ENCODE results near the gene ADARB2. TPM values are rescaled to one million over a fixed set of nuclear protein-coding genes. Genes with fewer than 3 reads are reported as not detected.

Gene ADARB2
- polyA plus RNA-seq, 3 donors: not detected

DNA sequence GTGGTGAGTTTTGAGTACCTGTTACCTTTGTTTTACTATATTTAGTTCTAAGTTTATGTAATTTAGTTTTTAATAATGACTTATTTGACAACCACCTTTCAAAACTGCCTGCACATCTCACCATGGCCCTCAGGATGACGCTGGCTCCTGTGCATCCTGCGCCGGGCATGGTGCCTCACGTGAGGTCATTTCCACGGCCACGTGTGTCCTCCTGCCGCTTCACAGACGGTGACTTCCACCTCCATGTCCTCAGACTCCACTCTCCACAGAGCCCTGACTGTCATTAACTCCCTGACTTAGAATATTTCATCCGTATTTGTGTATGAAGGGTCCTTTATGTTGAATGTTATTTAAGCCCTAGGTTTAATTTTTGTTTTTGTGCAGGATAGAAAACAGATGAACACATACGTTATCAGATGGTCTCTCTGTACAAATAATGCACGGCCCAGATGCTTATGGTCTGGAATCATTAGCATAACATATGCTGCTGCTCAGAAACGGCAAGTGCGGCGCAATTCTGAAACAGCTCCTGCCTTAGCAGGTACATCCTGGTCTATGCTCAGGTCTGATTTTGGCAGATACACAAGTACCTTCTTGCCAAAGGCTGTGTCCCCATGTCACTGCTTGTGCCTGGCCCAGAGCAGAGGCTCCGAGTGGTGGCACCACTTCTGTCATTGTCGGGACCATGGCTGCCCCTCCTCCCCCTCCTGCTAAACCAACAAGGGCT is 525.3 kb downstream of the ADARB2 start:
- no peak overlapping the region for H3K27ac Mint-ChIP-seq
- TF ChIP-seq, protein P1, sequence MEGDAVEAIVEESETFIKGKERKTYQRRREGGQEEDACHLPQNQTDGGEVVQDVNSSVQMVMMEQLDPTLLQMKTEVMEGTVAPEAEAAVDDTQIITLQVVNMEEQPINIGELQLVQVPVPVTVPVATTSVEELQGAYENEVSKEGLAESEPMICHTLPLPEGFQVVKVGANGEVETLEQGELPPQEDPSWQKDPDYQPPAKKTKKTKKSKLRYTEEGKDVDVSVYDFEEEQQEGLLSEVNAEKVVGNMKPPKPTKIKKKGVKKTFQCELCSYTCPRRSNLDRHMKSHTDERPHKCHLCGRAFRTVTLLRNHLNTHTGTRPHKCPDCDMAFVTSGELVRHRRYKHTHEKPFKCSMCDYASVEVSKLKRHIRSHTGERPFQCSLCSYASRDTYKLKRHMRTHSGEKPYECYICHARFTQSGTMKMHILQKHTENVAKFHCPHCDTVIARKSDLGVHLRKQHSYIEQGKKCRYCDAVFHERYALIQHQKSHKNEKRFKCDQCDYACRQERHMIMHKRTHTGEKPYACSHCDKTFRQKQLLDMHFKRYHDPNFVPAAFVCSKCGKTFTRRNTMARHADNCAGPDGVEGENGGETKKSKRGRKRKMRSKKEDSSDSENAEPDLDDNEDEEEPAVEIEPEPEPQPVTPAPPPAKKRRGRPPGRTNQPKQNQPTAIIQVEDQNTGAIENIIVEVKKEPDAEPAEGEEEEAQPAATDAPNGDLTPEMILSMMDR (IDR thresholded peaks at IDR 0.05): no peak
- no peak for DNase-seq
- no peaks in the 10 kb centered on the region for H3K4me1 ChIP-seq (ENCODE audit: control insufficient read depth in 1 of 2, insufficient read depth in 2 of 2, low read length in 2 of 2)
- H3K4me3 Mint-ChIP-seq: no peak overlapping the region
- H3K27ac ChIP-seq (ENCODE audit: low read depth in 1 of 2, low read length in 2 of 2): no peak overlapping the region
- H3K36me3 Mint-ChIP-seq: no peaks in the 10 kb centered on the region
- peaks cover 1 to 5% (median 2%) of the 10 kb centered on the region in 3 donors for H3K27me3 Mint-ChIP-seq (ENCODE audit: low read depth in 3 of 3)
- no peak overlapping the region for H3K4me3 ChIP-seq (replicated peaks in 1 of 3; ENCODE audit: low read depth in 2 of 3, low read length in 3 of 3)
- 92% methylated on average over 13 of the region's 16 CpGs for WGBS (ENCODE audit: insufficient coverage)
- no peak overlapping the region for H3K9ac ChIP-seq (ENCODE audit: insufficient read depth, low read length, poor library complexity, severe bottlenecking)
- no peaks in the 10 kb centered on the region for H3K4me1 Mint-ChIP-seq
- H2AFZ ChIP-seq (ENCODE audit: insufficient read depth, low read depth, low read length, poor library complexity, severe bottlenecking): no peak overlapping the region
- no peaks in the 10 kb centered on the region for H3K36me3 ChIP-seq (replicated peaks in 1 of 2; ENCODE audit: control insufficient read depth in 1 of 2, insufficient read depth in 2 of 2, low read length in 2 of 2)
- H3K79me2 ChIP-seq (ENCODE audit: insufficient read depth, low read length): no peaks in the 10 kb centered on the region
- no peaks in the 10 kb centered on the region for H3K9me3 ChIP-seq (replicated peaks in 1 of 2; ENCODE audit: control insufficient read depth in 1 of 2, insufficient read depth in 1 of 2, low read length in 2 of 2)
- H4K20me1 ChIP-seq (ENCODE audit: insufficient read depth, low read length): no peaks in the 10 kb centered on the region
- no peaks in the 10 kb centered on the region for H3K27me3 ChIP-seq (ENCODE audit: control insufficient read depth in 2 of 2, insufficient read depth in 2 of 2, low read length in 2 of 2)
- no peak overlapping the region for H3K4me2 ChIP-seq (replicated peaks; ENCODE audit: extremely low read depth, low read length, poor library complexity, severe bottlenecking)
- intact Hi-C loops (cut with micrococcal nuclease): no loop called here
- H3K9me3 Mint-ChIP-seq: peaks cover 0 to 3% (median 2%) of the 10 kb centered on the region in 7 donors

DNA sequence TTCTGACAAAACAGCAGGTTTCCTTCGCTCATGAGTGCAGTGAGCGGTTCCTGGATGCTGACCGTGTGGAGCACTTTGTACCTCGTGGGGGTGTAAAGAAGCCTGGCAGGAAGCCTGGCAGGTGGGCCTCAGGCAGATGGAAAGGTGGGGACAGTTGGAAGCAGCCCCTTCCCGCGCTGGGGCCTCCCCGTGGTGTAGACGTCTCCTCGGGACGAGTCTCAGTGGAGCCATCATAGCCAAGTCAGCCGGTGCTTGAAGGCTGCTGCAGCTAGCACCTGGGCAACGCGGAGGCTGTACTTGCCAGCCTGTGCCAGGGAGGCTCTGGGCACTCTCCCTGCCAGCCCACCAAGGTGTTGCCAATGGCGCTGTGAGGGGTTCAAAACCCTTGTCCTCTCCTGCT is 526.7 kb downstream of the ADARB2 start:
- no peak overlapping the region for H3K27ac Mint-ChIP-seq

More for the DNA sequence above, 526.7 kb downstream of the ADARB2 start:
- Mint-ChIP-seq H3K36me3 (no peaks in the 10 kb centered on the region), H3K4me1 (no peaks in the 10 kb centered on the region), H3K4me3 (no peak overlapping the region), H3K9me3 (peaks cover 0 to under 1% (median 0%) of the 10 kb centered on the region in 7 donors), H3K27me3 (ENCODE audit: low read depth in 3 of 3) (peaks cover 0 to 5% (median 1%) of the 10 kb centered on the region in 3 donors)
- H3K27ac ChIP-seq (ENCODE audit: low read depth in 1 of 2, low read length in 2 of 2): no peak overlapping the region
- no peaks in the 10 kb centered on the region for H4K20me1 ChIP-seq (ENCODE audit: insufficient read depth, low read length)
- H3K27me3 ChIP-seq (ENCODE audit: control insufficient read depth in 2 of 2, insufficient read depth in 2 of 2, low read length in 2 of 2): no peaks in the 10 kb centered on the region
- no peaks in the 10 kb centered on the region for H3K36me3 ChIP-seq (replicated peaks in 1 of 2; ENCODE audit: control insufficient read depth in 1 of 2, insufficient read depth in 2 of 2, low read length in 2 of 2)
- H3K4me2 ChIP-seq (replicated peaks; ENCODE audit: extremely low read depth, low read length, poor library complexity, severe bottlenecking): no peak overlapping the region
- no peaks in the 10 kb centered on the region for H3K79me2 ChIP-seq (ENCODE audit: insufficient read depth, low read length)
- no peaks in the 10 kb centered on the region for H3K4me1 ChIP-seq (ENCODE audit: control insufficient read depth in 1 of 2, insufficient read depth in 2 of 2, low read length in 2 of 2)
- H3K9me3 ChIP-seq (replicated peaks in 1 of 2; ENCODE audit: control insufficient read depth in 1 of 2, insufficient read depth in 1 of 2, low read length in 2 of 2): no peaks in the 10 kb centered on the region
- WGBS (ENCODE audit: insufficient coverage): 82% methylated on average over 14 of the region's 14 CpGs
- H2AFZ ChIP-seq (ENCODE audit: insufficient read depth, low read depth, low read length, poor library complexity, severe bottlenecking): no peak overlapping the region
- H3K9ac ChIP-seq (ENCODE audit: insufficient read depth, low read length, poor library complexity, severe bottlenecking): no peak overlapping the region
- intact Hi-C loops (cut with micrococcal nuclease): no loop called here
- TF ChIP-seq, protein P1 (IDR thresholded peaks at IDR 0.05): no peak
- no peak for DNase-seq
- H3K4me3 ChIP-seq (replicated peaks in 1 of 3; ENCODE audit: low read depth in 2 of 3, low read length in 3 of 3): no peak overlapping the region
